HepG2 (cell line): ENCODE measurements around the gene ZFP90. TPM values are rescaled to one million over a fixed set of nuclear protein-coding genes. Genes with fewer than 3 reads are reported as not detected.

Experiments
- AHDC1 ChIP-seq: sonication (generic); formaldehyde crosslinking; IDR thresholded peaks from 2 replicates; pipeline ENCODE4 v1.5.1; 2020; ENCODE audit warnings: mild to moderate bottlenecking, missing genetic modification reagents, borderline replicate concordance
- CBFB ChIP-seq: sonication (generic); formaldehyde crosslinking; IDR thresholded peaks from 2 replicates; pipeline ENCODE4 v1.4.0; 2020; ENCODE audit warnings: missing genetic modification reagents
- KDM6A ChIP-seq: IDR thresholded peaks from 2 replicates; pipeline ENCODE4 v1.6.1; 2016; ENCODE audit warnings: low read depth
- LCORL ChIP-seq, 2 experiments: fragments of 450-650 bp in 1 of 2; sonication (generic) in 1 of 2; formaldehyde crosslinking in 1 of 2; IDR thresholded peaks; 2 replicates each; pipeline versions ENCODE4 v1.5.0 to v1.6.1; 2017 to 2020; ENCODE audit warnings: antibody characterized with exemption in 1 of 2, missing genetic modification reagents in 1 of 2
- SSRP1 ChIP-seq: IDR thresholded peaks from 2 replicates; pipeline ENCODE4 v1.6.1; 2016; ENCODE audit warnings: control low read depth
- TBP ChIP-seq: sonication (generic); formaldehyde crosslinking; IDR thresholded peaks from 2 replicates; pipeline ENCODE4 v1.5.0; 2020; ENCODE audit warnings: missing genetic modification reagents
- UBTF ChIP-seq: sonication (generic); formaldehyde crosslinking; IDR thresholded peaks from 2 replicates; pipeline ENCODE4 v1.4.0; 2020; ENCODE audit warnings: mild to moderate bottlenecking, missing genetic modification reagents
- ZNF383 ChIP-seq: sonication (generic); formaldehyde crosslinking; IDR thresholded peaks from 2 replicates; pipeline ENCODE4 v1.4.0; 2020; ENCODE audit warnings: missing genetic modification reagents, mild to moderate bottlenecking, borderline replicate concordance
- ZNF451 ChIP-seq: sonication (generic); formaldehyde crosslinking; IDR thresholded peaks from 2 replicates; pipeline ENCODE4 v1.5.0; 2020; ENCODE audit warnings: mild to moderate bottlenecking, missing genetic modification reagents
- ZNF574 ChIP-seq: sonication (generic); formaldehyde crosslinking; IDR thresholded peaks from 2 replicates; pipeline ENCODE4 v1.4.0; 2020; ENCODE audit warnings: missing genetic modification reagents
- ZNF691 ChIP-seq: sonication (generic); formaldehyde crosslinking; IDR thresholded peaks from 2 replicates; pipeline ENCODE4 v1.4.0; 2020; ENCODE audit warnings: missing genetic modification reagents, low read depth, mild to moderate bottlenecking, borderline replicate concordance
- ZNF75D ChIP-seq: sonication (generic); formaldehyde crosslinking; IDR thresholded peaks from 2 replicates; pipeline ENCODE4 v1.8.1; 2023; ENCODE audit warnings: missing genetic modification reagents, mild to moderate bottlenecking, borderline replicate concordance
- polyA plus RNA-seq, 8 experiments: library from polyadenylated mRNA; depleted of rRNA in 3 of 8; stranded (reverse) in 7 of 8; unstranded in 1 of 8; fragments of >200 nt; fragmentation: Illumina TruSeq in 4 of 8; extraction: Trizol in 4 of 8; gene quantifications; 2 replicates each; pipeline versions ENCODE4 v1.2.1 to v1.2.3, GENCODE V29; 2011 to 2016; ENCODE audit warnings: low read depth in 4 of 8, missing spikeins in 1 of 8, mixed read lengths in 1 of 8; ENCODE audit not compliant: insufficient read depth in 1 of 8
- total RNA-seq, 5 experiments: library from RNA; depleted of rRNA; stranded (reverse); fragments of >200 nt; fragmentation: Illumina TruSeq; extraction: Trizol; gene quantifications; 2 replicates each; pipeline ENCODE4 v1.2.3, GENCODE V29; 2016; ENCODE audit warnings: low read depth in 1 of 5

Gene ZFP90
- total and polyA plus RNA-seq, 2 of the 13 experiments (the other 11 are each of a cell fraction or from before 2014, with no cell fraction given) = 17.6 to 18.9 TPM

GRCh38 chr16:68528686-68529379 is 10.3 kb upstream of the ZFP90 start (continued):
- no peak for TF ChIP-seq AHDC1 (CRISPR knock-in tag)
- TF ChIP-seq ZNF574 = peak; percentile 66
- TF ChIP-seq CBFB = peak; percentile 65; the same call in 1 of the 2 replicates
- TF ChIP-seq KDM6A (CRISPR knock-in tag) = no peak
- TF ChIP-seq TBP (CRISPR knock-in tag) = 0 out of 2 replicates have a peak, but pooled peaks have one; percentile 63
- TF ChIP-seq ZNF383 = no peak
- peak; percentile 42; the same call in 1 of the 2 replicates for TF ChIP-seq UBTF (CRISPR knock-in tag)
- TF ChIP-seq SSRP1 (CRISPR knock-in tag) = 0 out of 2 replicates have a peak, but pooled peaks have one; percentile 69
- TF ChIP-seq ZNF75D = no peak
- peak; percentile 87; the same call in 1 of the 2 replicates for TF ChIP-seq ZNF691 (CRISPR knock-in tag)
- no peak for TF ChIP-seq LCORL (IDR thresholded peaks at IDR 0.05)
- peak; percentile 92 for TF ChIP-seq LCORL (CRISPR knock-in tag; IDR thresholded peaks at IDR 0.05)
- TF ChIP-seq ZNF451 (CRISPR knock-in tag) = peak; percentile 63; the same call in 1 of the 2 replicates
